Loucy (cell line): ENCODE measurements around the gene RBM19.

Experiments used
- CTCF ChIP-seq: fragments of 200-600 bp; sonication (generic); conservative IDR thresholded peaks from 2 replicates; pipeline ENCODE4 v1.5.1; 2014; ENCODE audit warnings: mild to moderate bottlenecking, antibody characterized with exemption, low read length
- EZH2phosphoT487 ChIP-seq: fragments of 200-600 bp; IDR thresholded peaks from 2 replicates; pipeline ENCODE4 v1.6.1; 2018; ENCODE audit warnings: antibody characterized with exemption, mild to moderate bottlenecking, moderate library complexity, borderline replicate concordance

- TF ChIP-seq CTCF (no peak), EZH2phosphoT487 (no peak)
Measured at GRCh38 chr12:113988064-113988451, 21.9 kb upstream of the RBM19 start.
